Measurements from ENCODE around the gene YPEL3. TPM values are rescaled to one million over a fixed set of nuclear protein-coding genes. Genes with fewer than 3 reads are reported as not detected.
"Not testable (repeated sequence)": the region's sequence is repeated elsewhere in the genome, so short reads cannot be mapped to it uniquely, and the experiment has no call there.

Gene YPEL3
- 4.1 and 6.7 TPM in 2 replicates for total RNA-seq (2014; rRNA removed; shearing (Covaris generic))

GRCh38 chr16:30096105-30096861, at the start of gene YPEL3:
TSS of gene YPEL3 (minus strand) at chr16:30096213. CDS start at chr16:30095482, 731 bp downstream.
- DNase-seq (ENCODE audit: low spot score) = peak; percentile 76

GRCh38 chr16:30145657-30146056, 49.6 kb upstream of the YPEL3 start:
- no peak for DNase-seq (ENCODE audit: low spot score)

- DNase-seq (ENCODE audit: low spot score) = no peak
These were observed 48.9 kb upstream of the YPEL3 start for GRCh38 chr16:30144917-30145316.

- DNase-seq (ENCODE audit: low spot score) = no peak
These were observed 48.0 kb upstream of the YPEL3 start for GRCh38 chr16:30144017-30144416.

- no peak for DNase-seq (ENCODE audit: low spot score)
These were observed 47.3 kb upstream of the YPEL3 start for GRCh38 chr16:30143347-30143702.

GRCh38 chr16:30142672-30143346, 46.8 kb upstream of the YPEL3 start:
- DNase-seq (ENCODE audit: low spot score) = no peak

GRCh38 chr16:30141750-30142149, 45.7 kb upstream of the YPEL3 start:
- DNase-seq (ENCODE audit: low spot score) = no peak

GRCh38 chr16:30139583-30140481, 43.8 kb upstream of the YPEL3 start:
- no peak for DNase-seq (ENCODE audit: low spot score)

- no peak for DNase-seq (ENCODE audit: low spot score)
These were observed 41.9 kb upstream of the YPEL3 start for GRCh38 chr16:30137897-30138296.

- no peak for DNase-seq (ENCODE audit: low spot score)
These were observed 41.1 kb upstream of the YPEL3 start for GRCh38 chr16:30136971-30137605.

- DNase-seq (ENCODE audit: low spot score) = no peak
These were observed 36.6 kb upstream of the YPEL3 start for GRCh38 chr16:30132591-30132990.

GRCh38 chr16:30131869-30132475, 36.0 kb upstream of the YPEL3 start:
- no peak for DNase-seq (ENCODE audit: low spot score)

GRCh38 chr16:30127993-30128392, 32.0 kb upstream of the YPEL3 start:
- DNase-seq (ENCODE audit: low spot score) = no peak

- not testable (repeated sequence) for DNase-seq (ENCODE audit: low spot score)
These were observed 29.7 kb upstream of the YPEL3 start for GRCh38 chr16:30125690-30126089.

- DNase-seq (ENCODE audit: low spot score) = no peak
These were observed 29.0 kb upstream of the YPEL3 start for GRCh38 chr16:30124985-30125379.

- DNase-seq (ENCODE audit: low spot score) = no peak
These were observed 26.7 kb upstream of the YPEL3 start for GRCh38 chr16:30122604-30123160.

- DNase-seq (ENCODE audit: low spot score) = no peak
These were observed 25.9 kb upstream of the YPEL3 start for GRCh38 chr16:30121741-30122571.

GRCh38 chr16:30120340-30121105, 24.5 kb upstream of the YPEL3 start:
- DNase-seq (ENCODE audit: low spot score) = no peak

GRCh38 chr16:30119428-30119827, 23.4 kb upstream of the YPEL3 start:
- no peak for DNase-seq (ENCODE audit: low spot score)
